Nephron progenitor cell (in vitro differentiated cells): Measurements from ENCODE around the gene CDCP2.
A peak's percentile ranks its signal among the peaks of the same experiment; 100 is the strongest.

ENCODE experiments used
- DNase-seq: peaks from one replicate; pipeline ENCODE4 v3.0.0; 2021
- H3K27ac Mint-ChIP-seq: 2 replicates; pipeline ENCODE4 v1.8.0; 2021; ENCODE audit warnings: mild to moderate bottlenecking, moderate library complexity, mixed read lengths
- H3K27me3 Mint-ChIP-seq: 2 replicates; pipeline ENCODE4 v1.8.0; 2021; ENCODE audit warnings: mild to moderate bottlenecking, low read depth, mixed read lengths; ENCODE audit not compliant: poor library complexity
- H3K36me3 Mint-ChIP-seq: 2 replicates; pipeline ENCODE4 v1.8.0; 2021; ENCODE audit warnings: low read depth, mixed read lengths
- H3K4me1 Mint-ChIP-seq: 2 replicates; pipeline ENCODE4 v1.8.0; 2021; ENCODE audit warnings: mixed read lengths
- H3K4me3 Mint-ChIP-seq: 2 replicates; pipeline ENCODE4 v1.8.0; 2021; ENCODE audit warnings: mild to moderate bottlenecking, moderate library complexity, mixed read lengths
- H3K9me3 Mint-ChIP-seq: 2 replicates; pipeline ENCODE4 v1.8.0; 2021; ENCODE audit warnings: mild to moderate bottlenecking, moderate library complexity, mixed read lengths
- TF ChIP-seq, protein P1 (sequence below): fragments of 200-600 bp; sonication (generic); IDR thresholded peaks from 2 replicates; pipeline ENCODE4 v1.5.0; 2021; ENCODE audit warnings: antibody characterized with exemption

The CDCP2 gene

DNA sequence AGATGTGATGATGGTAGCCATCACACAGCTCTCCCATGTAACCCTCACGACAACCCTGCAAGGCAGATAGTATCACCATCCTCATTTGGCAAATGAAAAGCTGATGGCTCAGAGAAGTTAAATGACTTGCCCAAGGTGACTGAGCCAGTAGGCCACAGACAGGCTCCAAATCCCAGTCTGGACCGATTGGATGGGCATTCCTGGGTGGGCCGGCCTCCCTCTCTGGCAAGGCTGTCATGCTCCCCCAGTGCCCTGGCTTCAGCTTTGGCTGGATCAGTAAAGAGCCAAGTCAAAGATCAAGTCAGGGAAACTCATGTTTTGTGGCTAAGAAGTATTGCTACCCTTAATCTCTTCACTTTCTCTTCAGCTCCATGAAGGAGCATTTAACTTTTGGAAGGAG lies 41.2 kb downstream of the CDCP2 start:
- Mint-ChIP-seq H3K9me3 (no peaks in the 10 kb centered on the region), H3K27me3 (peaks cover 8% of the 10 kb centered on the region), H3K27ac (no peak overlapping the region), H3K36me3 (no peaks in the 10 kb centered on the region), H3K4me3 (no peak overlapping the region), H3K4me1 (peaks cover 55% of the 10 kb centered on the region)
- DNase-seq, result no peak
- TF ChIP-seq, protein P1, sequence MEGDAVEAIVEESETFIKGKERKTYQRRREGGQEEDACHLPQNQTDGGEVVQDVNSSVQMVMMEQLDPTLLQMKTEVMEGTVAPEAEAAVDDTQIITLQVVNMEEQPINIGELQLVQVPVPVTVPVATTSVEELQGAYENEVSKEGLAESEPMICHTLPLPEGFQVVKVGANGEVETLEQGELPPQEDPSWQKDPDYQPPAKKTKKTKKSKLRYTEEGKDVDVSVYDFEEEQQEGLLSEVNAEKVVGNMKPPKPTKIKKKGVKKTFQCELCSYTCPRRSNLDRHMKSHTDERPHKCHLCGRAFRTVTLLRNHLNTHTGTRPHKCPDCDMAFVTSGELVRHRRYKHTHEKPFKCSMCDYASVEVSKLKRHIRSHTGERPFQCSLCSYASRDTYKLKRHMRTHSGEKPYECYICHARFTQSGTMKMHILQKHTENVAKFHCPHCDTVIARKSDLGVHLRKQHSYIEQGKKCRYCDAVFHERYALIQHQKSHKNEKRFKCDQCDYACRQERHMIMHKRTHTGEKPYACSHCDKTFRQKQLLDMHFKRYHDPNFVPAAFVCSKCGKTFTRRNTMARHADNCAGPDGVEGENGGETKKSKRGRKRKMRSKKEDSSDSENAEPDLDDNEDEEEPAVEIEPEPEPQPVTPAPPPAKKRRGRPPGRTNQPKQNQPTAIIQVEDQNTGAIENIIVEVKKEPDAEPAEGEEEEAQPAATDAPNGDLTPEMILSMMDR, result no peak

DNA sequence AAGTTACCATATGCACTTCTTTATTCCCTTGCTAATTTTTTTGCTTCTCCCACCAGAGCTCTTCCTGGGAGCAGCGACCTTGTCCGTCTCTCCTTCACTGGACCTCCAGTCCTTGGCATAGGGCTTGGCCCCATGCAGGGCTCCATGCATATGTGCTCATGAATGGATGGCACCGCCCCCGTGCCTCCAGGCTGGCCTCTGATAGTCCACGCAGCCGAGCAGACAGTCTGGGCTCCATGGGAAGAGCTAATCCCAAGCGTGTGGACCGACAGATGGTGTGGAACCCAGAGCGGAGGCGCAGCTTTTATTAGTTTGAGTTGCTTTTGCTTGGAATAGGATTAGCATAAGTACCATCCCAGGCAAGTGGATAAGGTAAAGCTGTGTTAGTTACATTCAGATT lies 41.8 kb downstream of the CDCP2 start:
- TF ChIP-seq, protein P1, result no peak
- no peak for DNase-seq
- Mint-ChIP-seq H3K36me3 (no peaks in the 10 kb centered on the region), H3K27me3 (peaks cover 5% of the 10 kb centered on the region), H3K9me3 (no peaks in the 10 kb centered on the region), H3K4me3 (no peak overlapping the region), H3K27ac (no peak overlapping the region), H3K4me1 (peaks cover 49% of the 10 kb centered on the region)

DNA sequence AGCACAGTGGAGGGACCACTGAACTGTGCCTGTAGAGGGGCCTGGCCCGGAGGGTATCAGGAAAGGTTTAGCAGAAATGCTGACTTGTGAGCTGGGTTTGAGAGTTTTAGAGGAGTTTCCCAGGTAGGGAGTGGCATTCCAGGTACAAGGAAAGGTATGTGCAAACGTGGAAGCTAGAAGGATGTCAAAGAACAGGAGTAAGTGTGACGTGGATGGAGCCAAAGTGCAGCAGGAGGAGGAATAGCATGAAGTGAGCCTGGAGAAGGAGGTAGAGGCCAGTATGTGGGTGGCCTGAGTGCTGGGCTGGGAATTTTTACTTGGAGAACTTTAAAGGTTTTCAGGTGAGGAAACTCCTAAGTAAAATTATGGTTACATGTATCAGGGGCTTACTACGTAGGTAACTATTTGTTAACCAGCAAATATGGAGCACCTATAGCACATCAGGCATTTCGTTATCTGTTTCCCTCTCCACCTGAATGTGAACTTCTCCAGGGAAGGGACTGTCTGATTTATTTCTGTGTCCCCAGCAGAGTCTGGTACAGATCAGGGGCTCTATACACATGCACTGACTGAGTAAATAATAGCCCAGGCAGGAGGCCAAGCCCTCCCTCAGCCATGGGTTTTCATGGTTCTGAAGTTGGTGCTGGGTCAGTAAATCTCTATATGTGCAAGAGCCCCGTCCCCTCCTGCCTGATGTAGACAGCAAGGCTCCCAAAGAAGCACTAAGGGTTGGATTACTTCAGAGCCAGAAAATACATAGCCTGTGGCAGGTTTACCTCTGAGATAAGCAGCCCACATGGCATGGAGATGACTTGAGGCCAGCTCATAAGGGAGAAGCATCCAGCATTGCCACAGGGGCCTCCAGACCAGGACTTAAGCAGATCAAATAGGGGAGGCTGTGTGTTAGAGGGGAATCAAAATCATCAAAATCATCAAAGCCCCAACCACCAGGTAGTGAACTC lies 43.4 kb downstream of the CDCP2 start:
- H3K4me3 Mint-ChIP-seq, result no peak overlapping the region
- H3K9me3 Mint-ChIP-seq, result no peaks in the 10 kb centered on the region
- peaks cover 37% of the 10 kb centered on the region for H3K4me1 Mint-ChIP-seq
- H3K36me3 Mint-ChIP-seq, result no peaks in the 10 kb centered on the region
- H3K27ac Mint-ChIP-seq, result no peak overlapping the region
- DNase-seq, result no peak
- peaks cover 5% of the 10 kb centered on the region for H3K27me3 Mint-ChIP-seq
- TF ChIP-seq, protein P1, result no peak

DNA sequence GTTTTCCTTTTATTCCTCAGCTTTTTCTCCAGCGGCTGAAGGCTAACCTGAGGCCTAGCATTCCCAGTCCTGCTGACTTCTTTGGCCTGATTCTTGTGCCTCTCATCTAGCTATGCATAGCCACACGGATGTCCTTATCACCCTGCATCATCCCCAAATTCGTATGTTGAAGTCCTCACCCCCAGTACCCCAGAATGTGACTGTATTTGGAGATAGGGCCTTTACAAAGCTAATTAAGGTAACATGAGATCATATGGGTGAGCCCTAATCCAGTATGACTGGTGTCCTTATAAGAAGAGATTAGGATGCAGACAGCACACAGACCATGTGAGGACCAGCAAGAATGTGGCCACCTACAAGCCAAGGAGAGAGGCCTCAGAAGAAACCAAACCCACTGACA lies 44.6 kb downstream of the CDCP2 start:
- Mint-ChIP-seq H3K4me1 (peaks cover 29% of the 10 kb centered on the region), H3K27ac (no peak overlapping the region), H3K27me3 (peaks cover 2% of the 10 kb centered on the region), H3K4me3 (no peak overlapping the region), H3K9me3 (no peaks in the 10 kb centered on the region), H3K36me3 (peaks cover 2% of the 10 kb centered on the region)
- TF ChIP-seq, protein P1, result no peak
- no peak for DNase-seq

DNA sequence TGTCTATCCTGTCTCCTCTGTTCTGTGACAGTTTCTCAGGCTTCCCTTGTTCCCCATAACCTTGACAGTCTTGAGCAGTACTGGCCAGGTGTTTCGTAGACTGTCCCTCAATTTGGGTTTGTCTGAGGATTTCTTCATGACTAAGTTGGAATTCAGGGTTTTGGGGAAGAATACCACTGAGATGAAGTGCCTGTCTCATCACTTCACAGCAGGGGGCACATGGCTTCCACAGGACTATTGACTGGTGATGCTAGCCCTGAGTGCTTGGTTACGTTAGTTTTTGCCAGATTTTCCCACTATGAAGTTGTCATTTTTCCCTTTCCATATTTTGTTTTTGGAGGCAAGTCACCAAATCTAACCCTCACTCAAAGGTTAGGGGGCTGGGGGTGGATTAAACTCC lies 45.7 kb downstream of the CDCP2 start:
- peaks cover 12% of the 10 kb centered on the region for H3K36me3 Mint-ChIP-seq
- no peak overlapping the region for H3K4me3 Mint-ChIP-seq
- H3K4me1 Mint-ChIP-seq, result peaks cover 20% of the 10 kb centered on the region
- TF ChIP-seq, protein P1, result no peak
- peaks cover 4% of the 10 kb centered on the region for H3K27me3 Mint-ChIP-seq
- no peaks in the 10 kb centered on the region for H3K9me3 Mint-ChIP-seq
- peak overlapping the region; percentile 18 for H3K27ac Mint-ChIP-seq
- DNase-seq, result no peak
